Osteocyte (in vitro differentiated cells): ENCODE data around the gene CALML6. TPM values are rescaled to one million over a fixed set of nuclear protein-coding genes. Genes with fewer than 3 reads are reported as not detected.

Source experiments
- DNase-seq: peaks from one replicate; pipeline ENCODE4 v3.0.0; 2021; ENCODE audit warnings: mixed read lengths; ENCODE audit not compliant: unreplicated experiment; ENCODE audit errors: extremely low spot score
- H3K27ac Mint-ChIP-seq: one replicate; pipeline ENCODE4 v1.8.0; 2021; ENCODE audit warnings: mild to moderate bottlenecking, mixed read lengths; ENCODE audit not compliant: unreplicated experiment
- H3K27me3 Mint-ChIP-seq: one replicate; pipeline ENCODE4 v1.8.0; 2021; ENCODE audit warnings: mixed read lengths; ENCODE audit not compliant: unreplicated experiment
- H3K36me3 Mint-ChIP-seq: one replicate; pipeline ENCODE4 v1.8.0; 2021; ENCODE audit warnings: mixed read lengths; ENCODE audit not compliant: unreplicated experiment
- H3K4me1 Mint-ChIP-seq: one replicate; pipeline ENCODE4 v1.8.0; 2021; ENCODE audit warnings: mixed read lengths; ENCODE audit not compliant: unreplicated experiment
- H3K4me3 Mint-ChIP-seq: one replicate; pipeline ENCODE4 v1.8.0; 2021; ENCODE audit warnings: mild to moderate bottlenecking, moderate library complexity, mixed read lengths; ENCODE audit not compliant: unreplicated experiment
- H3K9me3 Mint-ChIP-seq: one replicate; pipeline ENCODE4 v1.8.0; 2021; ENCODE audit warnings: mixed read lengths; ENCODE audit not compliant: unreplicated experiment
- total RNA-seq: library from RNA; stranded (reverse); gene quantifications from 2 replicates; pipeline ENCODE4 v1.2.1, GENCODE V29; 2021
- TF ChIP-seq, protein P1 (sequence below): fragments of 200-600 bp; sonication (generic); IDR thresholded peaks from 2 replicates; pipeline ENCODE4 v1.5.0; 2021; ENCODE audit warnings: antibody characterized with exemption, mild to moderate bottlenecking, moderate library complexity

The CALML6 gene
- total RNA-seq, 1 donor from 2014 or later: 2.5 TPM

DNA sequence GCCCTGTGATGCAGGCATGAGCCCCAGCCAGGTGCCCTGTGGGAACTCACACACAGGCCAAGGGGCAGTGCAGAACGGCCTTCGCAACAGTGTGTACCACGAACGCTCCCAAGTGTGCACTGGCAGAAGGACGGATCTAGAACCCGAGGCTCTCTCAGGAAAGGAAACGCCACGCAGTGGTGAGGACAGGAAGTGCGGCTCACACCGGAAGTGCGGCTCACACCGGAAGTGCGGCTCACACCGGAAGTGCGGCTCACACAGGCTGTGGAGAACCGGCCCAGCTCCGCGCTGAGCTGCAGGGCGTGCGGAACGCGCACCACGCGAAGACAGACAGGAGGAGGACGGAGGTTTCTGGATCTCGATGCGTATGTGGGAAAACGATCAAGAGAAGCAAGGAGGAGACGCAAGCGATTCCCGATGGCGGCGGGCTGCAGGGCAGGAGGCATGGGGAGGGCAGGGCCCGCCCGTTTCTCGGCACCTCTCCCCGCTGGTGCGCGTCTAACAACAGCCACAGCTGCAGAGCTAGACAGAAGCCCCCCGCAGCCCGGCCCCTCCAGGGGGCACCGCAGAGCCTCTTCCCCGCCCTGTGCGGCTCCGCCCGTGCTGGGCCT lies 39.9 kb downstream of the CALML6 start:
- TF ChIP-seq, protein P1, sequence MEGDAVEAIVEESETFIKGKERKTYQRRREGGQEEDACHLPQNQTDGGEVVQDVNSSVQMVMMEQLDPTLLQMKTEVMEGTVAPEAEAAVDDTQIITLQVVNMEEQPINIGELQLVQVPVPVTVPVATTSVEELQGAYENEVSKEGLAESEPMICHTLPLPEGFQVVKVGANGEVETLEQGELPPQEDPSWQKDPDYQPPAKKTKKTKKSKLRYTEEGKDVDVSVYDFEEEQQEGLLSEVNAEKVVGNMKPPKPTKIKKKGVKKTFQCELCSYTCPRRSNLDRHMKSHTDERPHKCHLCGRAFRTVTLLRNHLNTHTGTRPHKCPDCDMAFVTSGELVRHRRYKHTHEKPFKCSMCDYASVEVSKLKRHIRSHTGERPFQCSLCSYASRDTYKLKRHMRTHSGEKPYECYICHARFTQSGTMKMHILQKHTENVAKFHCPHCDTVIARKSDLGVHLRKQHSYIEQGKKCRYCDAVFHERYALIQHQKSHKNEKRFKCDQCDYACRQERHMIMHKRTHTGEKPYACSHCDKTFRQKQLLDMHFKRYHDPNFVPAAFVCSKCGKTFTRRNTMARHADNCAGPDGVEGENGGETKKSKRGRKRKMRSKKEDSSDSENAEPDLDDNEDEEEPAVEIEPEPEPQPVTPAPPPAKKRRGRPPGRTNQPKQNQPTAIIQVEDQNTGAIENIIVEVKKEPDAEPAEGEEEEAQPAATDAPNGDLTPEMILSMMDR: no peak
- peaks cover 33% of the 10 kb centered on the region for H3K27me3 Mint-ChIP-seq
- no peaks in the 10 kb centered on the region for H3K36me3 Mint-ChIP-seq
- no peaks in the 10 kb centered on the region for H3K9me3 Mint-ChIP-seq
- no peak overlapping the region for H3K27ac Mint-ChIP-seq
- no peak overlapping the region for H3K4me3 Mint-ChIP-seq
- DNase-seq: no peak
- H3K4me1 Mint-ChIP-seq: no peaks in the 10 kb centered on the region

DNA sequence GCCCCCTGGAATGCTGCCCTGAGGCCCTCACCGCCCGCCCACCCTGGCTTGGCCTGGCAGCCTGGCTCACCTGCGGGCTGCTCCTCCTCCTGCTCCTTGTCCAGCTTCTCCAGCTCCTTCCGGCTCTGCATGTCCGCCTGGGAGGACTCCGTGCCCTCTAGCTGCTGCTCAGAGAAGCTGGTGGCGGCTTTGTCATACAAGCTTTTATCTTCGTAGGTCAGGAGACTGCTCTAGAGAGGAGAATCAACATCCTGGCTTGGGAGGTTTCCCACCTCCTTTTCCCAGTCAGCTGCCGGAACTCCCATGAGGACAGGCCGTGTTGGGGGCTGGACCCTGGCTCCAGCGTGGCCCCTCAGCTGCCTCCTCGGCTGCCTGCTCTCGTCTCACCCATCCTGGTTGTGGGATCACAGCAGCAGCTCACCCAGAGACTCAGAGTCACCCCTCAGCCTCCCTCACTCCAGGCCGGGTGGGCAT lies 40.6 kb downstream of the CALML6 start:
- H3K4me3 Mint-ChIP-seq: no peak overlapping the region
- TF ChIP-seq, protein P1: no peak
- peaks cover 32% of the 10 kb centered on the region for H3K27me3 Mint-ChIP-seq
- H3K4me1 Mint-ChIP-seq: no peaks in the 10 kb centered on the region
- H3K27ac Mint-ChIP-seq: no peak overlapping the region
- DNase-seq: no peak
- no peaks in the 10 kb centered on the region for H3K9me3 Mint-ChIP-seq
- no peaks in the 10 kb centered on the region for H3K36me3 Mint-ChIP-seq

DNA sequence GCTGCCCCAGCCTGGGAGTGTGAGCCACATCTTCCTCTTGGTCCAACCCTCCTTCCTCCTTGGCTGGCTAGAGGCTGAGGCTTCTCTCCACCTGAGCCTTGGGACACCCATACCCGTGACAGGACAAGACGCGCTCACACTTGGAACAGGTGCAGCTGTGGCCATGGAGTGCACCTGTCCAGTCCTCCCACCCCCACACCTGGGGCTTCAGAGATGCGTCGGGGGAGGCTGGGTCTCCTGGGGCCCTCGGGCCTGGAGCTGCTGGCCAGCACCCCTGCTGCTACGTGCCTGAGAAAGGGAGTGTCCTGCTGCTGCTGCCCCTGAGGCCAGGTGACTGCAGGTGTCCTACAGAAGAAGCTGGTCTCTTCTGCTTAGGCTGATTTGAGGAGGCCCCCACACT lies 41.0 kb downstream of the CALML6 start:
- H3K27me3 Mint-ChIP-seq: peaks cover 32% of the 10 kb centered on the region
- H3K9me3 Mint-ChIP-seq: no peaks in the 10 kb centered on the region
- TF ChIP-seq, protein P1: no peak
- no peaks in the 10 kb centered on the region for H3K4me1 Mint-ChIP-seq
- no peak for DNase-seq
- no peak overlapping the region for H3K27ac Mint-ChIP-seq
- no peak overlapping the region for H3K4me3 Mint-ChIP-seq
- no peaks in the 10 kb centered on the region for H3K36me3 Mint-ChIP-seq

DNA sequence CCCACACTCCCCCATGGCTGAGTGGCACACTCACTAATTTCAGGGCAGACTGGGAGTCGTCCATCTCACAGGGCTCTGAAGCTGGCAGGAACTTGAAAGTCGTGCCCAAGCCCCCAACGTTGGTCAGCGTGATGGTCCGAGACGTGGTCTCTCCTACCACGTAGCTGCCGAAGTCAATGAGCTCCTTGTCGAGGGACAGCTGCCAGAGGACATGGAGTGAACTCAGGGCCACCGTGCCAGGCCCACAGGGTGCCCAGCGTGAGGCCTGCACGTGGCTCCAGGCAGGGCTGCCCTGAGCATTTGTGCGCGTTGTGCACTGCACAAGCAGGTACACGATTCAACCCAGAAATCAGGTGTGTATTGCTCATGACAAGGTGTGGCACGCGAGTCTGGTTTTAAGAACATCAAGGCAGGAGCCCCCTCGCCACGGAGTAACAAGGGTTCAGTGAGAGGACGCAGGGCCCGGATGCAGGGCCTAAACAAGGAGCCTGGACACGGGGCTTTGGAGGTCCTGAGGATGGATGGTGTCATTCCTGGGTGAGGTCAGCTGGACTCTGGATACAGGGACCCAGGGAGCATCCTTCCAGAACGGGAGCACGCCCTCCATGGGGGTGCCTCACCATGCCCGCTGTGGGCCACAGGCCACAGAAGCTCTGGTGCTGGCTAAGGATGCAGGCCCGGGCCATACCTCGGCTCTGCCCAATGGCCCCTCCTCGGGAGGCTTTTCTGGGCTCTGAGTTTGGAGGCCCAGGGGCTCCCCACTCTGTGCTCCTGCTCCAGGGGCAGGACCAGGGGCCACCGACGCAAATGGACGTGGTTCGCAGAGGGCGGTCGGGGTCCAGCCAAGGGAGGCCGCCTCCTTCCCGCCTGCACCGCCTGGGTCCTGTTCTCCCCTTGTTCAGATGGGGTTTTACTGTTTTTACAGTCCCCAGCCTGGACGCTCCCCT lies 41.8 kb downstream of the CALML6 start:
- Mint-ChIP-seq H3K9me3 (no peaks in the 10 kb centered on the region), H3K36me3 (no peaks in the 10 kb centered on the region), H3K4me1 (no peaks in the 10 kb centered on the region), H3K4me3 (no peak overlapping the region), H3K27ac (no peak overlapping the region), H3K27me3 (peaks cover 33% of the 10 kb centered on the region)
- TF ChIP-seq, protein P1: no peak
- no peak for DNase-seq

DNA sequence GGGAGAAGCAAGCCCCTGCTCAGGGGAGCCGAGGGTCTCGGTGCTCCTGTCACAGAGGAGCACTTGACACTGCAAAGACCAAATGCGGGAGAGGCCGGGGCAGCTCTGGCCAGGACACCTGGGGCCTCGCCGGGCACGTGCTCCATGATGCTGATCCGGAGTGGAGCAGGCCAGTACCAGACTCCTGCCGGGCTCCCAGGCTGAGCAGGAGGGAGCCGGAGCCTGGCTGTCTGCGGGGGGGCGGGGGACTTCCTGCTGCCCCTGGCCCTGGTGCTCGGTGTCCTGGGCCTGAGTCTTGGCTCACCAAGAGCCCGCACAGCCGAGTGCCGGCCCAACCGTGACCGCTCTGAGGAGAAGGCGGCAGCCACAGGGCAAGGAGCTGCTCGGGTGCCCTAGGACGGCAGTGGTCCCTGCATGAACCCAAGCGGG lies 42.5 kb downstream of the CALML6 start:
- no peaks in the 10 kb centered on the region for H3K9me3 Mint-ChIP-seq
- no peaks in the 10 kb centered on the region for H3K4me1 Mint-ChIP-seq
- H3K27ac Mint-ChIP-seq: no peak overlapping the region
- TF ChIP-seq, protein P1: no peak
- H3K36me3 Mint-ChIP-seq: no peaks in the 10 kb centered on the region
- H3K4me3 Mint-ChIP-seq: no peak overlapping the region
- no peak for DNase-seq
- peaks cover 35% of the 10 kb centered on the region for H3K27me3 Mint-ChIP-seq
